ENCODE data around the gene ADGRD1.

The ADGRD1 gene

DNA sequence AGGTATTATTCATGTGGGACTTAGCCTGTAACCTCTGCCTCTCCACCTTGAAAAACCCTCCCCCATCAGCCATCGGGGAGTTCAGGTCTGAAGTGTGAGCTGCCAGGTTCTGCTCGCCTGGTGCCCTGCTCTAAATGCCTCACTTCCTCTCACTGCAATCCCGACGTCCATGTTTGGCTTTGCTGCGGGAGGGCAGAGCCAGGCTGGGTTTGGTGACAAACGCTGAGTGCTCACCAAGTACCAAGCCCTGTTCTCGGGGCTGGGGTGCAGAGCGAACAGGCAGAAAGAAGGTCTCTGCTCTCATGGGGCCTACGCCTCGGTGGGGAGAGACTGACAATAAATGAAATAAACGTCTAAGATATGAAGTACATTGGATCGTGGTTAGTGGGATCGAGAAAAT lies 2.1 kb upstream of the ADGRD1 start:
- no peak for DNase-seq (ENCODE audit: extremely low read depth, low read depth)
- TF ChIP-seq, protein P1, sequence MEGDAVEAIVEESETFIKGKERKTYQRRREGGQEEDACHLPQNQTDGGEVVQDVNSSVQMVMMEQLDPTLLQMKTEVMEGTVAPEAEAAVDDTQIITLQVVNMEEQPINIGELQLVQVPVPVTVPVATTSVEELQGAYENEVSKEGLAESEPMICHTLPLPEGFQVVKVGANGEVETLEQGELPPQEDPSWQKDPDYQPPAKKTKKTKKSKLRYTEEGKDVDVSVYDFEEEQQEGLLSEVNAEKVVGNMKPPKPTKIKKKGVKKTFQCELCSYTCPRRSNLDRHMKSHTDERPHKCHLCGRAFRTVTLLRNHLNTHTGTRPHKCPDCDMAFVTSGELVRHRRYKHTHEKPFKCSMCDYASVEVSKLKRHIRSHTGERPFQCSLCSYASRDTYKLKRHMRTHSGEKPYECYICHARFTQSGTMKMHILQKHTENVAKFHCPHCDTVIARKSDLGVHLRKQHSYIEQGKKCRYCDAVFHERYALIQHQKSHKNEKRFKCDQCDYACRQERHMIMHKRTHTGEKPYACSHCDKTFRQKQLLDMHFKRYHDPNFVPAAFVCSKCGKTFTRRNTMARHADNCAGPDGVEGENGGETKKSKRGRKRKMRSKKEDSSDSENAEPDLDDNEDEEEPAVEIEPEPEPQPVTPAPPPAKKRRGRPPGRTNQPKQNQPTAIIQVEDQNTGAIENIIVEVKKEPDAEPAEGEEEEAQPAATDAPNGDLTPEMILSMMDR (IDR thresholded peaks at IDR 0.05; ENCODE audit: low read depth, low read length): no peak

DNA sequence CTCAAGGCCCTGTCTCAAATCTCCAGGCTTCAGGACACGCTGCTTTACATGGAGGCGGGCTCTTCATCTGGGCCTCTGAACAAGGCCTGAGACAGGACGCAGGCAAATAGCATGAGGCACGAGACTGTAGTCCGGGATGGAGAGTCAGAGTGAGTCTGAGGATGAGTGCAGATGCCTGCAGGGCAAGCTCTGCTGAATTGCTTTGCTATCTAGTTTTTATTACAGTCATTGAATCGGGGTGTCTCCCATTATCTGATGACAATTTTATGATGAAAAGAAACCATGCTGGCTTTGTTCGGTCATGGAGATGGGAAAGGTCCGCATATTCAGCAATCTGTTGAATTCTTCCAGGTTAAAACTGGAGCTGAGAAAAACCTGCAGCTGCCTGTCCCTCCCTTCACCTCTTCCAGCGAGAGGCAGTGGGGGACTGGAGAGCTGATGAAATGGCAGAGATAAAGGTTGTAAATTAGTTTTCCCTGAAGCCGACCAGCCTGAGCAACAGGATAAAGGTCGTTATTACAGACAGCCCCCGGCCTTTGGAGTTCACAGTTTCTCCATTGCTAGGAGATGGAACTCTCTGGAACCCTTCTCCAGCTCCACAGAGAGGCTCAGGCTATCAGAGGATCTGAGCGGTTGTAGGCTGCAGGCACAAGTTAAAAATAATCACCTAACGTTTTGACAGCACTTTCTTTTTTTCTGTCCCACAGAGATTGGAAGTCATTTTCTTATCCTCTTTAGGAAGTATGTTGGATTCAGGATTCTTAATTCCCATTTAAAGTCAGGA lies 1.3 kb upstream of the ADGRD1 start:
- DNase-seq (ENCODE audit: extremely low read depth, low read depth): no peak
- TF ChIP-seq, protein P1 (IDR thresholded peaks at IDR 0.05; ENCODE audit: low read depth, low read length): no peak

DNA sequence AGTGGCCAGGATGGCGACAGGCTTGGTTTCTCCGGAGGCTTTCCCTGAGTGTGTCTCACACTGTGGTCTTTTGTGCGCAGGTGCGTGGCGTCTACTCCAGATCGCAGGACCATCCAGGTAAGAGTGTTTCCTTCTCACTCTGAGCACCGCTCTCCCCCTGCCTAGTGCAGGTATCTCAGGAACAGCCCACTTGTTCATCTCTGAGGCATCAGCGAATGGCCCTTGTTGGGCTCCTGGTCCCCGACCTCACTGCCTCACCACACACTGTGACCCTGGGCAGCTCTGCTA lies 781 bp downstream of the ADGRD1 start:
- DNase-seq (ENCODE audit: extremely low read depth, low read depth): no peak
- TF ChIP-seq, protein P1 (IDR thresholded peaks at IDR 0.05; ENCODE audit: low read depth, low read length): no peak

DNA sequence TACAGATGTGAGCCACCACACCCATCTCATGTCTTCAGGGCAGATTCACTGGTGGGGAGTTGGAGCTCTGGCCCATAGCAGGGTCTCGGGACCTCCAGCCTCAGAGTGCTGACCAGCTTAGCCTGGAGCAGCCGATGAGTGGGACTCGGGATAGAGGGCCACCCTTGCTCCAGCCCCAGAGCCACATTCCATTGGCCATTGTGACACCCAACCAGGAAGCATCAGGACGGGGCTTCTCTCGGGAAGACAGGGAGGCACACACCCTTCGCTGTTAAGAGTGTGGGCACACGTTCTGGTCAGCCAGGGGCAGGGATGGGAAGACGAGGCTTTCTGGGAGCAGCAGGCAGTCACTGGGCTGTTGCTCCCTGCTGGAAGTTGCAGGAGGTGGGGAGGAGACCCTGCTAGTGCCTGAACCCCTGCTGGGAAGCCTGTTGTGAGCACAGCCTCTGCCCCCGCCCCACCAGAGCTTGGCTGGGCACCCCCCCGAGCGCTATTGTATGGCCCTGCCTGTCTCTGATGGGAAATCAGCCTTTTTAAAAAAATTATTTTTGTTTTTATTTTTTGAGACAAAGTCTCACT lies 1.6 kb downstream of the ADGRD1 start:
- TF ChIP-seq, protein P1 (IDR thresholded peaks at IDR 0.05; ENCODE audit: low read depth, low read length): no peak
- no peak for DNase-seq (ENCODE audit: extremely low read depth, low read depth)

DNA sequence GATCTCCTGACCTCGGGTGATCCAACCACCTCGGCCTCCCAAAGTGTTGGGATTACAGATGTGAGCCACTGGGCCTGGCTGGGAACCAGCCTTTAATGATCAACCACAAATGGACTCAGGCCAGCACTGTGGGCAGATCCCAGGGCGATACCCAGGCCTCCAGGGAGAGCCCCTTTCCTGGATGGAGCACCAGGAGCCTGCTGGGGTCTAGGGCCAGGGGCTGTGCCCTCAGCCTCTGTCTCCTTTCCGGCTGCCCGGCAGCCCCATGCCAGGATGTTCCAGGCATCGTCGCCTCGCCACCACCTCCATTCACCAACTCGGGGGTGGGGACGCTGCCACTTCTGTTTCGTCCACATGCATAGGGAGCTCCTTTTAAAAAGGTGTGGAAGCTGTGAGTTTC lies 2.3 kb downstream of the ADGRD1 start:
- TF ChIP-seq, protein P1 (IDR thresholded peaks at IDR 0.05; ENCODE audit: low read depth, low read length): no peak

DNA sequence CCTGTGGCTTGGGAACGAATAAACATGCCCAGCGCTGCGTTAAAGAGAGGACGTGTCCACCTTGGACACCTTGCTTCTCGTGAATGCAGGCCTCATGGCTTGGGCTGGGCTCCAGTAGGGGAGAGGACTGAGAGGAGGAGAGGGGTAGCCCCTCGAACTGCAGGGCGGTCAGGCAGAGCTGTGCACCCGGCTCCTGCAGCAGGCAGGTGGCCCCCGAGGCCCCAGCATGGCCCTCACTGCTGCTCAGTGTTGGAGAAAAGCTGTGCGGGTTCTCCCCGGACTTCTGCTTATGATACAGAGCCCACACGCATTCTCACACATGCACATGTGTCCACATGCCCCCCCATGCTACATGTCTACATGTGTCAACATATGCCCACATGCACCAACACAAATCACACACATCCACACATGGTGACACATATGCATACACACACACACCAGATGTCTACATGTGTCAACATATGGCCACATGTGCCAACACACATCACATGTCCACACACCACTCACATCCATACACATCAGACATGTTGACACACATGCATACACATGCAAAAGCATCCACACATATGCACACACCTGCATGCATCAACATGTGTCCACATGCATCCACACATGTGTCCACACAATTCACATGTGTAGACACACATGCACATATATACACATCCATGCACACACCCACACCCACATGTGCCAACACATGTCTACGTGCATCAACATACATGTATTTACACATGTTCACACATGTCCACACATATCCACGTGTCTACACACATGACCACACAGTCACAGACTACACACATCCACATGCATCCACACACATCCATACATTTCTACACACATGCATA lies 3.0 kb downstream of the ADGRD1 start:
- no peak for DNase-seq (ENCODE audit: extremely low read depth, low read depth)
- TF ChIP-seq, protein P1 (IDR thresholded peaks at IDR 0.05; ENCODE audit: low read depth, low read length): no peak

More for the DNA sequence above, 2.3 kb downstream of the ADGRD1 start:
- no peak for DNase-seq (ENCODE audit: extremely low read depth, low read depth)

DNA sequence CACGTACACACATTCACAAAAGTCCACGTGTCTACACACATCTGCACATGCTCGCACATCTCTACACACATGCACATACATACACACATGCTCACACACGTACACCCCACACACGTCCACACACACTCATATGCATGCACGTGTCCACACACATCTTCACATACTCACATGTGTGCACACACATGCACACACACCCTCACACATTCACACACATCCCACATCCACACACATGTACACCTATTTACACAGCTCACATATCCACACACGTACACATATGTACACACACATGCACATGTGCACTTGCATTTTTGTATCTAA lies 3.6 kb downstream of the ADGRD1 start:
- TF ChIP-seq, protein P1 (IDR thresholded peaks at IDR 0.05; ENCODE audit: low read depth, low read length): no peak

More for the DNA sequence above, 3.6 kb downstream of the ADGRD1 start:
- DNase-seq (ENCODE audit: extremely low read depth, low read depth): no peak
